NT2/D1 (cell line): ENCODE measurements around the gene TMC4.

Source experiments
- SUZ12 ChIP-seq: IDR thresholded peaks from 2 replicates; pipeline ENCODE4 v1.6.1; 2011; ENCODE audit not compliant: insufficient read length, insufficient read depth; ENCODE audit errors: extremely low read depth
- YY1 ChIP-seq: IDR thresholded peaks from 2 replicates; pipeline ENCODE4 v1.6.1; 2011; ENCODE audit not compliant: insufficient read length, insufficient read depth
- ZNF274 ChIP-seq: IDR thresholded peaks from 2 replicates; pipeline ENCODE4 v1.6.1; 2011; ENCODE audit warnings: mild to moderate bottlenecking, low read depth, low read length

DNA sequence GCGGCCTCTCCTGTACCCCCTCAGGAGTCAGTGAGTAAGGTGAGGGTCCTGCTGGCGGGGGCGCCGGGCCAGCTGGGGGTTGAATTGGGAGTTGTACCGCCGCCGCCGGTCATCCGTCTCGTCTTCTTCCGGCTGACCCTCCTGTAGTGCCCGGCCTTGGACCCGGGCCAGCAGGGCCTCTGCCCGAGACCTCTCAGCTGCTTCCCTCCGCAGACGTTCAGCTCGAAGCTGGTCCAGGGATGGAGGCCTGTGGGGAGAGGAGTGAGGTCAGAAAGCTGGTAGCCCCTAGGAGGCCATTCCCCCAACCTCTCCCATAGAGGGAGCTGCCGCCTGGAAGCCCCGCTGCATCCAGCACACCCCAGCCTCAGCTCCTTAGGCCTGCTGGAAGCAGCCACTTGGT lies 17.3 kb downstream of the TMC4 start:
- TF ChIP-seq YY1, result no peak
- no peak for TF ChIP-seq SUZ12
- TF ChIP-seq ZNF274, result no peak
